Adrenal gland (tissue), 12 donors: ENCODE data around the gene KPNA6. TPM values are rescaled to one million over a fixed set of nuclear protein-coding genes. Genes with fewer than 3 reads are reported as not detected.
"Not testable (repeated sequence)": the region's sequence is repeated elsewhere in the genome, so short reads cannot be mapped to it uniquely, and the experiment has no call there.

Experiments used
- DNase-seq, 7 donors: peaks; one replicate each; pipeline ENCODE4 v3.0.0-alpha.2; 2019 to 2020
- H3K27ac ChIP-seq, 5 donors: fragments of 200-600 bp; sonication (generic) in 4 of 5; 1 replicate in 3 of 5; 2 replicates in 2 of 5; pipeline versions ENCODE4 v1.5.1 to v1.8.0; 2016 to 2020; ENCODE audit warnings: mild to moderate bottlenecking in 1 of 5
- H3K27me3 ChIP-seq: fragments of 200-600 bp; 2 replicates; pipeline ENCODE4 v1.8.0; 2021
- H3K36me3 ChIP-seq, 2 donors: fragments of 200-600 bp; replicated peaks in 1 of 2; 1 replicate in 1 of 2; 2 replicates in 1 of 2; pipeline versions ENCODE4 v1.5.1 to v1.8.0; 2018 to 2022
- H3K4me1 ChIP-seq, 2 donors: fragments of 200-600 bp; replicated peaks in 1 of 2; 1 replicate in 1 of 2; 2 replicates in 1 of 2; pipeline versions ENCODE4 v1.5.1 to v1.8.0; 2018 to 2021
- H3K4me3 ChIP-seq, 4 donors: fragments of 200-600 bp; sonication (generic) in 3 of 4; one replicate each; pipeline ENCODE4 v1.5.1; 2016 to 2018
- H3K9me3 ChIP-seq, 3 donors: fragments of 200-600 bp; sonication (generic) in 1 of 3; replicated peaks in 1 of 3; 1 replicate in 2 of 3; 2 replicates in 1 of 3; pipeline versions ENCODE4 v1.5.1 to v1.8.0; 2016 to 2021
- CTCF ChIP-seq, 6 experiments: fragments of 450-650 bp in 4 of 6; fragments of 200-600 bp in 2 of 6; sonication (generic) in 1 of 6; IDR thresholded peaks; 1 replicate in 5 of 6; 2 replicates in 1 of 6; pipeline versions ENCODE4 v1.5.1 to v1.8.0; 2016 to 2021; ENCODE audit warnings: antibody characterized with exemption in 6 of 6, mild to moderate bottlenecking in 2 of 6, moderate library complexity in 1 of 6
- POLR2A ChIP-seq, 2 donors: fragments of 450-650 bp; IDR thresholded peaks; one replicate each; pipeline ENCODE4 v1.6.1; 2017; ENCODE audit warnings: antibody characterized with exemption in 2 of 2, mild to moderate bottlenecking in 2 of 2, moderate library complexity in 1 of 2
- WGBS, 4 donors: extraction: QIAGEN DNeasy Blood & Tissue Kit in 2 of 4; methylation state at CpG; one replicate each; pipeline versions ENCODE4 v1.1.5 to v1.1.7; 2013 to 2017; 5-methylcytosine and 5-hydroxymethylcytosine counted together
- intact Hi-C, 2 donors: fragments of 100-400 bp; cut with DNase I; formaldehyde crosslinking; loops; one replicate each; pipeline versions ENCODE4 v1.14.1 to v1.15.0; 2022 to 2023
- polyA plus RNA-seq, 3 donors: library from polyadenylated mRNA; stranded (reverse); fragments of 200-250 nt in 2 of 3; fragments of 350-450 nt in 1 of 3; fragmentation: Illumina TruSeq in 1 of 3; extraction: RNeasy Lipid Tissue Mini Kit (QIAGEN cat#74804) in 1 of 3; gene quantifications; one replicate each; pipeline ENCODE4 v1.2.3, GENCODE V29; 2013 to 2014
- total RNA-seq, 9 donors: library from RNA; depleted of rRNA in 4 of 9; stranded (reverse); fragments of >200 nt in 4 of 9; fragments of 120-200 nt in 1 of 9; fragmentation: NEBNext Ultra II Directional in 1 of 9; extraction: Animal tissue kit (Norgen Biotek cat#: 25700) in 1 of 9; gene quantifications; one replicate each; pipeline versions ENCODE4 v1.1.0 to v1.2.4, GENCODE V29; 2013 to 2023
- donor health status: healthy with polysubstance abuse.
- donor health status: Bipolar disorder and iron deficiency.
- donor health status: DM: yes; HTN: yes; CAD: no.
- donor health status: DM: no; HTN: no; CAD: no.
- donor health status: DM: no; HTN: no; CAD: no.
- donor health status: DM: yes; HTN: yes; CAD: no.

KPNA6 gene
- total and polyA plus RNA-seq, 12 donors = 9.3 to 86.6 (median 51.0) TPM

- WGBS, 4 donors = 90 to 97% (median 95%) methylated on average over 7 to 9 of the region's 9 CpGs
Measured at GRCh38 chr1:32074841-32075240, 33.0 kb upstream of the KPNA6 start.

GRCh38 chr1:32077451-32077850 lies 30.4 kb upstream of the KPNA6 start:
- DNase-seq = no peak
- TF ChIP-seq POLR2A (IDR thresholded peaks at IDR 0.05) = no peak
- TF ChIP-seq CTCF (IDR thresholded peaks at IDR 0.05) = no peak
- H3K4me1 ChIP-seq = peaks cover 8 to 10% of the 10 kb centered on the region in 2 donors
- no peak overlapping the region for H3K4me3 ChIP-seq
- no peak overlapping the region for H3K27ac ChIP-seq
- intact Hi-C loops = no loop called here
- H3K36me3 ChIP-seq = peaks cover 0 to 36% of the 10 kb centered on the region in 2 donors
- H3K27me3 ChIP-seq = no peaks in the 10 kb centered on the region
- 73 to 92% (median 82%) methylated on average over 3 of the region's 3 CpGs for WGBS, 4 donors
- H3K9me3 ChIP-seq = no peaks in the 10 kb centered on the region

More at GRCh38 chr1:32074841-32075240, 33.0 kb upstream of the KPNA6 start:
- H3K4me1 ChIP-seq = peaks cover 8 to 19% of the 10 kb centered on the region in 2 donors
- H3K9me3 ChIP-seq = no peaks in the 10 kb centered on the region
- no peak overlapping the region for H3K27ac ChIP-seq
- H3K4me3 ChIP-seq = no peak overlapping the region
- H3K36me3 ChIP-seq = peaks cover 0 to 36% of the 10 kb centered on the region in 2 donors
- TF ChIP-seq CTCF (IDR thresholded peaks at IDR 0.05) = no peak
- no peak for TF ChIP-seq POLR2A (IDR thresholded peaks at IDR 0.05)
- intact Hi-C loops = no loop called here
- no peaks in the 10 kb centered on the region for H3K27me3 ChIP-seq
- no peak for DNase-seq

GRCh38 chr1:32082022-32082421 lies 25.8 kb upstream of the KPNA6 start:
- TF ChIP-seq CTCF (IDR thresholded peaks at IDR 0.05) (no peak), POLR2A (IDR thresholded peaks at IDR 0.05) (no peak)
- DNase-seq = no peak
- Histone ChIP-seq H3K36me3 (peaks cover 0 to 31% of the 10 kb centered on the region in 2 donors), H3K27ac (no peak overlapping the region), H3K27me3 (no peaks in the 10 kb centered on the region), H3K9me3 (no peaks in the 10 kb centered on the region), H3K4me3 (no peak overlapping the region), H3K4me1 (no peaks in the 10 kb centered on the region)
- intact Hi-C loops = no loop called here
- WGBS, 4 donors = 57 to 77% (median 67%) methylated on average over 1 of the region's 1 CpG

GRCh38 chr1:32086381-32086780 lies 21.5 kb upstream of the KPNA6 start:
- H3K27ac ChIP-seq, H3K9me3 ChIP-seq, H3K27me3 ChIP-seq, intact Hi-C loops, DNase-seq, H3K4me1 ChIP-seq, H3K4me3 ChIP-seq: not testable (repeated sequence)
- peaks cover 0 to 26% of the 10 kb centered on the region in 2 donors for H3K36me3 ChIP-seq
- 94 to 98% (median 97%) methylated on average over 2 of the region's 2 CpGs for WGBS, 4 donors

- DNase-seq = no peak
- WGBS, 4 donors = 93 to 100% (median 97%) methylated on average over 7 to 8 of the region's 8 CpGs
- TF ChIP-seq POLR2A (IDR thresholded peaks at IDR 0.05) (no peak), CTCF (IDR thresholded peaks at IDR 0.05) (no peak)
Measured at GRCh38 chr1:32091176-32091575, 16.7 kb upstream of the KPNA6 start.

More at GRCh38 chr1:32091176-32091575, 16.7 kb upstream of the KPNA6 start:
- no peaks in the 10 kb centered on the region for H3K27me3 ChIP-seq
- no peak overlapping the region for H3K4me3 ChIP-seq
- H3K9me3 ChIP-seq = no peaks in the 10 kb centered on the region
- no peaks in the 10 kb centered on the region for H3K4me1 ChIP-seq
- intact Hi-C loops = no loop called here
- H3K27ac ChIP-seq = no peak overlapping the region
- H3K36me3 ChIP-seq = peaks cover 0 to 56% of the 10 kb centered on the region in 2 donors
